Astrocyte of the spinal cord (primary cell): ENCODE results near the gene BNIP2.

Experiments
- DNase-seq: peaks from one replicate; pipeline ENCODE4 v3.0.0; 2011; ENCODE audit warnings: low read depth, low spot score
- H3K4me3 ChIP-seq: 2 replicates; pipeline ENCODE4 v1.5.1; 2011; ENCODE audit warnings: low read depth, mild to moderate bottlenecking, low read length, moderate library complexity
- CTCF ChIP-seq: IDR thresholded peaks from 2 replicates; pipeline ENCODE4 v1.5.1; 2012; ENCODE audit warnings: low read depth, mild to moderate bottlenecking, low read length, inconsistent platforms
- in situ Hi-C: cut with HindIII; loops from 2 replicates; pipeline ENCODE4 v1.10.0; 2017; ENCODE audit warnings: low sequenced_read_pairs

Gene BNIP2

GRCh38 chr15:59659366-59659765, 29.8 kb downstream of the BNIP2 start:
- no peak for TF ChIP-seq CTCF
- no peak overlapping the region for H3K4me3 ChIP-seq
- no peak for DNase-seq
- in situ Hi-C loops = no loop called here

- DNase-seq = no peak
- no peak for TF ChIP-seq CTCF
- in situ Hi-C loops = no loop called here
- peak overlapping the region; percentile 80 for H3K4me3 ChIP-seq
Measured at GRCh38 chr15:59657635-59658125, 31.4 kb downstream of the BNIP2 start.

GRCh38 chr15:59656897-59657634, 32.1 kb downstream of the BNIP2 start, which contains the start of gene GTF2A2:
TSS of gene GTF2A2 (minus strand) at chr15:59657515. CDS start at chr15:59652277, 5,238 bp downstream.
- peak within 1 kb of the TSS; percentile 80 for H3K4me3 ChIP-seq
- no peak for TF ChIP-seq CTCF
- DNase-seq = peak; percentile 96
- in situ Hi-C loops = no loop called here

GRCh38 chr15:59654046-59654445, 35.1 kb downstream of the BNIP2 start:
- no peak for DNase-seq
- H3K4me3 ChIP-seq = no peak overlapping the region
- TF ChIP-seq CTCF = no peak
- in situ Hi-C loops = no loop called here

GRCh38 chr15:59649603-59650002, 39.5 kb downstream of the BNIP2 start:
- no peak overlapping the region for H3K4me3 ChIP-seq
- in situ Hi-C loops = no loop called here
- TF ChIP-seq CTCF = no peak
- DNase-seq = no peak

- H3K4me3 ChIP-seq = no peak overlapping the region
- TF ChIP-seq CTCF = no peak
- in situ Hi-C loops = no loop called here
- DNase-seq = no peak
Measured at GRCh38 chr15:59647085-59647484, 42.0 kb downstream of the BNIP2 start.
